ENCODE measurements around the gene RELN. TPM values are rescaled to one million over a fixed set of nuclear protein-coding genes. Genes with fewer than 3 reads are reported as not detected.

RELN gene
- total RNA-seq, 1 experiment from 2014 or later, result 0.10 TPM

- Histone ChIP-seq H3K36me3 (ENCODE audit: control insufficient read depth, insufficient read depth, low read length) (no peaks in the 10 kb centered on the region), H3K9me3 (ENCODE audit: control insufficient read depth, insufficient read depth, low read depth, low read length) (no peaks in the 10 kb centered on the region), H3K27ac (ENCODE audit: low read length) (no peak overlapping the region), H3K4me1 (ENCODE audit: control insufficient read depth, insufficient read depth, low read length) (no peaks in the 10 kb centered on the region), H3K27me3 (ENCODE audit: control insufficient read depth, insufficient read depth, low read length) (no peaks in the 10 kb centered on the region), H3K4me3 (ENCODE audit: low read depth in 2 of 2, low read length in 2 of 2) (no peak overlapping the region)
- in situ Hi-C loops (cut with HindIII; ENCODE audit: low pct_unique_long_range_greater_than_20kb, low sequenced_read_pairs) (no loop called here), intact Hi-C loops (cut with micrococcal nuclease; ENCODE audit: unreplicated experiment) (no loop called here)
- BruUV-seq (replicated peaks), result no TSS peak
- TF ChIP-seq POLR2AphosphoS5 (IDR thresholded peaks at IDR 0.05; ENCODE audit: low read depth, low read length), result no peak
- TF ChIP-seq TCF7L2 (IDR thresholded peaks at IDR 0.05; ENCODE audit: low read depth, low read length), result no peak
- no peak for TF ChIP-seq SIN3A (IDR thresholded peaks at IDR 0.05; ENCODE audit: borderline replicate concordance, insufficient read depth, low read depth, low read length)
- TF ChIP-seq CTCF (IDR thresholded peaks at IDR 0.05), result no peak
- no peak for TF ChIP-seq REST (IDR thresholded peaks at IDR 0.05; ENCODE audit: insufficient read depth in 1 of 2, low read depth in 2 of 2, low read length in 1 of 2)
- DNase-seq (ENCODE audit: low read depth, low spot score) (no peak), ATAC-seq (no peak)
- POLR2A ChIA-PET, result no interaction called here
- CTCF ChIA-PET, result no interaction called here
These were observed 127.0 kb downstream of the RELN start for GRCh38 chr7:103862302-103863035.

- POLR2A ChIA-PET, result no interaction called here
- intact Hi-C loops (cut with micrococcal nuclease; ENCODE audit: unreplicated experiment), result no loop called here
- Histone ChIP-seq H3K4me3 (ENCODE audit: low read depth in 2 of 2, low read length in 2 of 2) (no peak overlapping the region), H3K27me3 (ENCODE audit: control insufficient read depth, insufficient read depth, low read length) (no peaks in the 10 kb centered on the region), H3K36me3 (ENCODE audit: control insufficient read depth, insufficient read depth, low read length) (no peaks in the 10 kb centered on the region), H3K9me3 (ENCODE audit: control insufficient read depth, insufficient read depth, low read depth, low read length) (no peaks in the 10 kb centered on the region), H3K27ac (ENCODE audit: low read length) (no peak overlapping the region), H3K4me1 (ENCODE audit: control insufficient read depth, insufficient read depth, low read length) (no peaks in the 10 kb centered on the region)
- no peak for DNase-seq (ENCODE audit: low read depth, low spot score)
- no peak for ATAC-seq
- no TSS peak for BruUV-seq (replicated peaks)
- CTCF ChIA-PET, result no interaction called here
- TF ChIP-seq POLR2AphosphoS5 (IDR thresholded peaks at IDR 0.05; ENCODE audit: low read depth, low read length) (no peak), TCF7L2 (IDR thresholded peaks at IDR 0.05; ENCODE audit: low read depth, low read length) (no peak), REST (IDR thresholded peaks at IDR 0.05; ENCODE audit: insufficient read depth in 1 of 2, low read depth in 2 of 2, low read length in 1 of 2) (no peak)
- in situ Hi-C loops (cut with HindIII; ENCODE audit: low pct_unique_long_range_greater_than_20kb, low sequenced_read_pairs), result no loop called here
These were observed 129.7 kb downstream of the RELN start for GRCh38 chr7:103859709-103860108.

All from Panc1 (cell line).